HG02938 (cell line): Measurements from ENCODE around the gene SMIM13.

Experiments
- ATAC-seq: cut with Tn5 transposase; IDR thresholded peaks from one replicate; pipeline ENCODE4 v1.9.1; 2021; ENCODE audit warnings: mild to moderate bottlenecking, moderate library complexity; ENCODE audit not compliant: unreplicated experiment

The SMIM13 gene

GRCh38 chr6:11120271-11121005 is 26.8 kb downstream of the SMIM13 start:
- no peak for ATAC-seq

- no peak for ATAC-seq
Observed at GRCh38 chr6:11121851-11122250, 28.2 kb downstream of the SMIM13 start.

- ATAC-seq = no peak
Observed at GRCh38 chr6:11122380-11122779, 28.7 kb downstream of the SMIM13 start.

GRCh38 chr6:11123978-11124377 is 30.3 kb downstream of the SMIM13 start:
- ATAC-seq = no peak

- no peak for ATAC-seq
Observed at GRCh38 chr6:11126876-11127275, 33.2 kb downstream of the SMIM13 start.

GRCh38 chr6:11128608-11129007 is 35.0 kb downstream of the SMIM13 start:
- no peak for ATAC-seq

- no peak for ATAC-seq
Observed at GRCh38 chr6:11129908-11130565, 36.4 kb downstream of the SMIM13 start.

GRCh38 chr6:11130605-11131004 is 37.0 kb downstream of the SMIM13 start:
- ATAC-seq = no peak

GRCh38 chr6:11132194-11132888 is 38.7 kb downstream of the SMIM13 start:
- no peak for ATAC-seq

GRCh38 chr6:11133281-11133680 is 39.6 kb downstream of the SMIM13 start:
- ATAC-seq = no peak

GRCh38 chr6:11136809-11137208 is 43.2 kb downstream of the SMIM13 start:
- ATAC-seq = no peak

- ATAC-seq = no peak
Observed at GRCh38 chr6:11139051-11139960, 45.7 kb downstream of the SMIM13 start.

GRCh38 chr6:11140056-11140455 is 46.4 kb downstream of the SMIM13 start:
- no peak for ATAC-seq

GRCh38 chr6:11141295-11141694 is 47.7 kb downstream of the SMIM13 start:
- ATAC-seq = no peak

- ATAC-seq = no peak
Observed at GRCh38 chr6:11142296-11143027, 48.8 kb downstream of the SMIM13 start.

GRCh38 chr6:11143394-11144371 is 50.0 kb downstream of the SMIM13 start:
- no peak for ATAC-seq

GRCh38 chr6:11144393-11144851 is 50.8 kb downstream of the SMIM13 start:
- ATAC-seq = peak; percentile 79

GRCh38 chr6:11146117-11146826 is 52.6 kb downstream of the SMIM13 start:
- ATAC-seq = no peak
